HepG2 (cell line): ENCODE data around the gene GSTM4. TPM values are rescaled to one million over a fixed set of nuclear protein-coding genes. Genes with fewer than 3 reads are reported as not detected.

Experiments used
- ARNTL ChIP-seq: sonication (generic); formaldehyde crosslinking; IDR thresholded peaks from 2 replicates; pipeline ENCODE4 v1.4.0; 2020; ENCODE audit warnings: mild to moderate bottlenecking, missing genetic modification reagents
- BRCA1 ChIP-seq: sonication (generic); formaldehyde crosslinking; IDR thresholded peaks from 2 replicates; pipeline ENCODE4 v1.4.0; 2020; ENCODE audit warnings: missing genetic modification reagents
- ELF1 ChIP-seq: sonication (generic); formaldehyde crosslinking; IDR thresholded peaks from 2 replicates; pipeline ENCODE4 v1.4.0; 2020; ENCODE audit warnings: missing genetic modification reagents
- GATAD1 ChIP-seq: IDR thresholded peaks from 2 replicates; pipeline ENCODE4 v1.6.1; 2016; ENCODE audit warnings: missing genetic modification reagents, missing compliant biosample characterization
- HNRNPLL ChIP-seq: fragments of 200-400 bp; formaldehyde crosslinking; IDR thresholded peaks from 2 replicates; pipeline ENCODE4 v1.6.1; 2017; ENCODE audit warnings: mild to moderate bottlenecking, low read depth, low read length; ENCODE audit not compliant: poor library complexity, severe bottlenecking
- HOMEZ ChIP-seq: IDR thresholded peaks from 2 replicates; pipeline ENCODE4 v1.6.1; 2016; ENCODE audit warnings: low read depth
- MAZ ChIP-seq, 2 experiments: sonication (generic) in 1 of 2; formaldehyde crosslinking in 1 of 2; IDR thresholded peaks; 2 replicates each; pipeline versions ENCODE4 v1.5.0 to v1.6.1; 2012 to 2020; ENCODE audit warnings: low read depth in 2 of 2, mild to moderate bottlenecking in 2 of 2, borderline replicate concordance in 1 of 2, improper control_type of control experiment in 1 of 2, low read length in 1 of 2, missing genetic modification reagents in 1 of 2, moderate library complexity in 1 of 2
- MXD4 ChIP-seq: IDR thresholded peaks from 2 replicates; pipeline ENCODE4 v1.6.1; 2016; ENCODE audit warnings: mild to moderate bottlenecking, missing biosample characterization, missing genetic modification reagents
- NBN ChIP-seq: fragments of 450-650 bp; conservative IDR thresholded peaks from 2 replicates; pipeline ENCODE4 v1.6.1; 2017
- PCBP1 ChIP-seq: fragments of 200-400 bp; formaldehyde crosslinking; IDR thresholded peaks from 2 replicates; pipeline ENCODE4 v1.6.1; 2017; ENCODE audit warnings: mild to moderate bottlenecking, low read depth, low read length, borderline replicate concordance
- RBM22 ChIP-seq: fragments of 200-400 bp; formaldehyde crosslinking; optimal IDR thresholded peaks from 2 replicates; pipeline ENCODE3; 2017; ENCODE audit warnings: mild to moderate bottlenecking, low read length, moderate library complexity
- ZFX ChIP-seq: sonication (generic); formaldehyde crosslinking; IDR thresholded peaks from 2 replicates; pipeline ENCODE4 v1.4.0; 2020; ENCODE audit warnings: mild to moderate bottlenecking, low read depth, missing genetic modification reagents, moderate library complexity
- ZFY ChIP-seq: sonication (generic); formaldehyde crosslinking; IDR thresholded peaks from 2 replicates; pipeline ENCODE4 v1.4.0; 2020; ENCODE audit warnings: missing genetic modification reagents
- polyA plus RNA-seq, 8 experiments: library from polyadenylated mRNA; depleted of rRNA in 3 of 8; stranded (reverse) in 7 of 8; unstranded in 1 of 8; fragments of >200 nt; fragmentation: Illumina TruSeq in 4 of 8; extraction: Trizol in 4 of 8; gene quantifications; 2 replicates each; pipeline versions ENCODE4 v1.2.1 to v1.2.3, GENCODE V29; 2011 to 2016; ENCODE audit warnings: low read depth in 4 of 8, missing spikeins in 1 of 8, mixed read lengths in 1 of 8; ENCODE audit not compliant: insufficient read depth in 1 of 8
- total RNA-seq, 5 experiments: library from RNA; depleted of rRNA; stranded (reverse); fragments of >200 nt; fragmentation: Illumina TruSeq; extraction: Trizol; gene quantifications; 2 replicates each; pipeline ENCODE4 v1.2.3, GENCODE V29; 2016; ENCODE audit warnings: low read depth in 1 of 5
- TF ChIP-seq, protein P1 (sequence below): sonication (generic); formaldehyde crosslinking; IDR thresholded peaks from 2 replicates; pipeline ENCODE4 v1.5.0; 2020; ENCODE audit warnings: mild to moderate bottlenecking, missing genetic modification reagents, borderline replicate concordance
- TF ChIP-seq, protein P2 (sequence below): sonication (generic); formaldehyde crosslinking; IDR thresholded peaks from 2 replicates; pipeline ENCODE4 v1.4.0; 2020; ENCODE audit warnings: missing genetic modification reagents
- TF ChIP-seq, protein P3 (sequence below): sonication (generic); formaldehyde crosslinking; IDR thresholded peaks from 2 replicates; pipeline ENCODE4 v1.5.1; 2020; ENCODE audit warnings: mild to moderate bottlenecking, missing genetic modification reagents, moderate library complexity

GSTM4 gene
- total and polyA plus RNA-seq, 2 of the 13 experiments (the other 11 are each of a cell fraction or from before 2014, with no cell fraction given), result 25.3 to 40.8 TPM

DNA sequence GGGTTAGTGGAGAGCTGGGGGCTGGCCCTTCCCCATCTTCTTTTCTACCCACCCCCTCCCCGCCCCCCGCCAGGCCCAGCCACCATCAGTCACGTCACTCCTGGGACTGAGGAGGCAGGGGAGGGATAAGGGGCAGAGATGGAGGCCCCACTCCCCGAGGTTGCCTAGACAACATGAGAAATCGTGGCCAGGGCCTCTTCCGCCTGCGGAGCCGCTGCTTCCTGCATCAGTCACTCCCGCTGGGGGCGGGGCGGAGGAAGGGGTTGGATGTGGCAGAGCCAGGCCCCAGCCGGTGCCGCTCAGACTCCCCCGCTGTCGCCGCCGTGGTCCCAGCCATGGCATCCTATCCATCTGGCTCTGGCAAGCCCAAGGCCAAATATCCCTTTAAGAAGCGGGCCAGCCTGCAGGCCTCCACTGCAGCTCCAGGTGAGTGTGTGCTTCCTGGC is 35.0 kb upstream of the GSTM4 start (continued):
- TF ChIP-seq ZFX (CRISPR knock-in tag) (peak; percentile 65; the same call in 1 of the 2 replicates), ELF1 (CRISPR knock-in tag) (peak; percentile 90), GATAD1 (CRISPR knock-in tag) (peak; percentile 46; the same call in 1 of the 2 replicates), MAZ (IDR thresholded peaks at IDR 0.05; ENCODE audit: borderline replicate concordance, low read depth, low read length) (peak; percentile 73), MAZ (CRISPR knock-in tag; IDR thresholded peaks at IDR 0.05; ENCODE audit: low read depth) (peak; percentile 65; the same call in 1 of the 2 replicates), BRCA1 (CRISPR knock-in tag) (no peak), PCBP1 (0 out of 2 replicates have a peak, but pooled peaks have one; percentile 66), NBN (no peak), ZFY (peak; percentile 47; the same call in 1 of the 2 replicates), ARNTL (CRISPR knock-in tag) (0 out of 2 replicates have a peak, but pooled peaks have one; percentile 22), HOMEZ (CRISPR knock-in tag) (peak; percentile 33; the same call in 1 of the 2 replicates), HNRNPLL (peak; percentile 82), RBM22 (peak; percentile 75), MXD4 (CRISPR knock-in tag) (peak; percentile 44; the same call in 1 of the 2 replicates)
- TF ChIP-seq, protein P1, sequence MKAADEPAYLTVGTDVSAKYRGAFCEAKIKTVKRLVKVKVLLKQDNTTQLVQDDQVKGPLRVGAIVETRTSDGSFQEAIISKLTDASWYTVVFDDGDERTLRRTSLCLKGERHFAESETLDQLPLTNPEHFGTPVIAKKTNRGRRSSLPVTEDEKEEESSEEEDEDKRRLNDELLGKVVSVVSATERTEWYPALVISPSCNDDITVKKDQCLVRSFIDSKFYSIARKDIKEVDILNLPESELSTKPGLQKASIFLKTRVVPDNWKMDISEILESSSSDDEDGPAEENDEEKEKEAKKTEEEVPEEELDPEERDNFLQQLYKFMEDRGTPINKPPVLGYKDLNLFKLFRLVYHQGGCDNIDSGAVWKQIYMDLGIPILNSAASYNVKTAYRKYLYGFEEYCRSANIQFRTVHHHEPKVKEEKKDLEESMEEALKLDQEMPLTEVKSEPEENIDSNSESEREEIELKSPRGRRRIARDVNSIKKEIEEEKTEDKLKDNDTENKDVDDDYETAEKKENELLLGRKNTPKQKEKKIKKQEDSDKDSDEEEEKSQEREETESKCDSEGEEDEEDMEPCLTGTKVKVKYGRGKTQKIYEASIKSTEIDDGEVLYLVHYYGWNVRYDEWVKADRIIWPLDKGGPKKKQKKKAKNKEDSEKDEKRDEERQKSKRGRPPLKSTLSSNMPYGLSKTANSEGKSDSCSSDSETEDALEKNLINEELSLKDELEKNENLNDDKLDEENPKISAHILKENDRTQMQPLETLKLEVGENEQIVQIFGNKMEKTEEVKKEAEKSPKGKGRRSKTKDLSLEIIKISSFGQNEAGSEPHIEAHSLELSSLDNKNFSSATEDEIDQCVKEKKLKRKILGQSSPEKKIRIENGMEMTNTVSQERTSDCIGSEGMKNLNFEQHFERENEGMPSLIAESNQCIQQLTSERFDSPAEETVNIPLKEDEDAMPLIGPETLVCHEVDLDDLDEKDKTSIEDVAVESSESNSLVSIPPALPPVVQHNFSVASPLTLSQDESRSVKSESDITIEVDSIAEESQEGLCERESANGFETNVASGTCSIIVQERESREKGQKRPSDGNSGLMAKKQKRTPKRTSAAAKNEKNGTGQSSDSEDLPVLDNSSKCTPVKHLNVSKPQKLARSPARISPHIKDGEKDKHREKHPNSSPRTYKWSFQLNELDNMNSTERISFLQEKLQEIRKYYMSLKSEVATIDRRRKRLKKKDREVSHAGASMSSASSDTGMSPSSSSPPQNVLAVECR (CRISPR knock-in tag), result peak; percentile 81
- TF ChIP-seq, protein P2, sequence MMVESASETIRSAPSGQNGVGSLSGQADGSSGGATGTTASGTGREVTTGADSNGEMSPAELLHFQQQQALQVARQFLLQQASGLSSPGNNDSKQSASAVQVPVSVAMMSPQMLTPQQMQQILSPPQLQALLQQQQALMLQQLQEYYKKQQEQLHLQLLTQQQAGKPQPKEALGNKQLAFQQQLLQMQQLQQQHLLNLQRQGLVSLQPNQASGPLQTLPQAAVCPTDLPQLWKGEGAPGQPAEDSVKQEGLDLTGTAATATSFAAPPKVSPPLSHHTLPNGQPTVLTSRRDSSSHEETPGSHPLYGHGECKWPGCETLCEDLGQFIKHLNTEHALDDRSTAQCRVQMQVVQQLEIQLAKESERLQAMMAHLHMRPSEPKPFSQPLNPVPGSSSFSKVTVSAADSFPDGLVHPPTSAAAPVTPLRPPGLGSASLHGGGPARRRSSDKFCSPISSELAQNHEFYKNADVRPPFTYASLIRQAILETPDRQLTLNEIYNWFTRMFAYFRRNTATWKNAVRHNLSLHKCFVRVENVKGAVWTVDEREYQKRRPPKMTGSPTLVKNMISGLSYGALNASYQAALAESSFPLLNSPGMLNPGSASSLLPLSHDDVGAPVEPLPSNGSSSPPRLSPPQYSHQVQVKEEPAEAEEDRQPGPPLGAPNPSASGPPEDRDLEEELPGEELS (CRISPR knock-in tag), result 0 out of 2 replicates have a peak, but pooled peaks have one; percentile 22
- TF ChIP-seq, protein P3, sequence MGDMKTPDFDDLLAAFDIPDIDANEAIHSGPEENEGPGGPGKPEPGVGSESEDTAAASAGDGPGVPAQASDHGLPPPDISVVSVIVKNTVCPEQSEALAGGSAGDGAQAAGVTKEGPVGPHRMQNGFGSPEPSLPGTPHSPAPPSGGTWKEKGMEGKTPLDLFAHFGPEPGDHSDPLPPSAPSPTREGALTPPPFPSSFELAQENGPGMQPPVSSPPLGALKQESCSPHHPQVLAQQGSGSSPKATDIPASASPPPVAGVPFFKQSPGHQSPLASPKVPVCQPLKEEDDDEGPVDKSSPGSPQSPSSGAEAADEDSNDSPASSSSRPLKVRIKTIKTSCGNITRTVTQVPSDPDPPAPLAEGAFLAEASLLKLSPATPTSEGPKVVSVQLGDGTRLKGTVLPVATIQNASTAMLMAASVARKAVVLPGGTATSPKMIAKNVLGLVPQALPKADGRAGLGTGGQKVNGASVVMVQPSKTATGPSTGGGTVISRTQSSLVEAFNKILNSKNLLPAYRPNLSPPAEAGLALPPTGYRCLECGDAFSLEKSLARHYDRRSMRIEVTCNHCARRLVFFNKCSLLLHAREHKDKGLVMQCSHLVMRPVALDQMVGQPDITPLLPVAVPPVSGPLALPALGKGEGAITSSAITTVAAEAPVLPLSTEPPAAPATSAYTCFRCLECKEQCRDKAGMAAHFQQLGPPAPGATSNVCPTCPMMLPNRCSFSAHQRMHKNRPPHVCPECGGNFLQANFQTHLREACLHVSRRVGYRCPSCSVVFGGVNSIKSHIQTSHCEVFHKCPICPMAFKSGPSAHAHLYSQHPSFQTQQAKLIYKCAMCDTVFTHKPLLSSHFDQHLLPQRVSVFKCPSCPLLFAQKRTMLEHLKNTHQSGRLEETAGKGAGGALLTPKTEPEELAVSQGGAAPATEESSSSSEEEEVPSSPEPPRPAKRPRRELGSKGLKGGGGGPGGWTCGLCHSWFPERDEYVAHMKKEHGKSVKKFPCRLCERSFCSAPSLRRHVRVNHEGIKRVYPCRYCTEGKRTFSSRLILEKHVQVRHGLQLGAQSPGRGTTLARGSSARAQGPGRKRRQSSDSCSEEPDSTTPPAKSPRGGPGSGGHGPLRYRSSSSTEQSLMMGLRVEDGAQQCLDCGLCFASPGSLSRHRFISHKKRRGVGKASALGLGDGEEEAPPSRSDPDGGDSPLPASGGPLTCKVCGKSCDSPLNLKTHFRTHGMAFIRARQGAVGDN (CRISPR knock-in tag), result peak; percentile 62; the same call in 1 of the 2 replicates
